KBM-7 (cell line): ENCODE data around the gene APOB.

Experiments used
- DNase-seq: peaks from one replicate; pipeline ENCODE4 v3.0.0-alpha.2; 2015
- in situ Hi-C: fragments of 300-500 bp; cut with MboI; formaldehyde crosslinking; loops from 2 replicates; pipeline ENCODE4 v1.14.3; 2020; ENCODE audit warnings: low sequenced_read_pairs, low pct_unique_long_range_greater_than_20kb, mixed read lengths

Gene APOB

GRCh38 chr2:21007129-21008013 is 36.5 kb downstream of the APOB start:
- DNase-seq, result no peak
- in situ Hi-C loops, result no loop called here

GRCh38 chr2:21006423-21007128 is 37.3 kb downstream of the APOB start:
- in situ Hi-C loops, result no loop called here
- no peak for DNase-seq

GRCh38 chr2:21005700-21006422 is 38.0 kb downstream of the APOB start:
- in situ Hi-C loops, result no loop called here
- DNase-seq, result no peak

GRCh38 chr2:21005111-21005699 is 38.7 kb downstream of the APOB start:
- in situ Hi-C loops, result no loop called here
- no peak for DNase-seq

- in situ Hi-C loops, result no loop called here
- no peak for DNase-seq
Measured at GRCh38 chr2:21004181-21004572, 39.7 kb downstream of the APOB start.

GRCh38 chr2:21003572-21004180 is 40.2 kb downstream of the APOB start:
- no peak for DNase-seq

GRCh38 chr2:21002814-21003192 is 41.1 kb downstream of the APOB start:
- in situ Hi-C loops, result no loop called here
- DNase-seq, result no peak

More at GRCh38 chr2:21003572-21004180, 40.2 kb downstream of the APOB start:
- in situ Hi-C loops, result no loop called here

- no peak for DNase-seq
- in situ Hi-C loops, result no loop called here
Measured at GRCh38 chr2:21001988-21002813, 41.7 kb downstream of the APOB start.

- in situ Hi-C loops, result no loop called here
Measured at GRCh38 chr2:21001225-21001946, 42.5 kb downstream of the APOB start.

GRCh38 chr2:20999906-21000645 is 43.8 kb downstream of the APOB start:
- DNase-seq, result peak; percentile 23
- in situ Hi-C loops, result no loop called here

More at GRCh38 chr2:21001225-21001946, 42.5 kb downstream of the APOB start:
- DNase-seq, result no peak

- no peak for DNase-seq
- in situ Hi-C loops, result no loop called here
Measured at GRCh38 chr2:20998972-20999905, 44.6 kb downstream of the APOB start.

- in situ Hi-C loops, result no loop called here
- peak; percentile 20 for DNase-seq
Measured at GRCh38 chr2:20997953-20998722, 45.7 kb downstream of the APOB start.

- no peak for DNase-seq
- in situ Hi-C loops, result no loop called here
Measured at GRCh38 chr2:20994130-20994529, 49.7 kb downstream of the APOB start.

GRCh38 chr2:20992201-20992711 is 51.6 kb downstream of the APOB start:
- DNase-seq, result no peak
- in situ Hi-C loops, result no loop called here
